ENCODE results near the gene SPRYD4.

SPRYD4 gene

DNA sequence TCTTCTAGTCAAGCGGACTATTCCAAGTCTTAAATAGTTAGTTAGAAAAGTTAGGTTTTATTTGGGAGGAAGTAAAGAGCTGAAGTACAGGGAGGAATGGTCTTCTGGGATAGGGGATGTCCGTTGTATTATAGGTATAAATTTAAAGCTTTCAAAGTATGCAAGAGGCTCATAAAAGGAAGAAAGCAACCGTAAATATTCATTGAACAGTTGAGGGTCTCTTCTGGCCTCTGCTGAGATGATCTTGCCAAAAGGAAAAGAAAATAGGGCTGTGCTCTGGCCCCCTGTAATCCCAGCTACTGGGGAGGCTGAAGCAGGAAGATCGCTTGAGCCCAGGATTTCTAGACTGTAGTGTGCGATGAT is 18.8 kb upstream of the SPRYD4 start:
- Histone ChIP-seq H3K79me2 (ENCODE audit: control insufficient read depth, insufficient read depth, low read length, unreplicated experiment) (peaks cover 14% of the 10 kb centered on the region), H3K4me3 (ENCODE audit: low read depth, low read length) (peak overlapping the region; percentile 83), H3K4me1 (ENCODE audit: control insufficient read depth, insufficient read depth, low read length, unreplicated experiment) (no peaks in the 10 kb centered on the region), H3K27me3 (ENCODE audit: insufficient read depth, low read length) (no peaks in the 10 kb centered on the region), H3K36me3 (ENCODE audit: insufficient read depth, low read length) (no peaks in the 10 kb centered on the region), H2AFZ (ENCODE audit: low read length, unreplicated experiment) (peak overlapping the region; percentile 89), H3K27ac (ENCODE audit: low read depth, low read length) (peak overlapping the region; percentile 88)

GRCh38 chr12:56450241-56450640 is 18.1 kb upstream of the SPRYD4 start:
- Histone ChIP-seq H3K79me2 (ENCODE audit: control insufficient read depth, insufficient read depth, low read length, unreplicated experiment) (peaks cover 11% of the 10 kb centered on the region), H2AFZ (ENCODE audit: low read length, unreplicated experiment) (peak overlapping the region; percentile 4), H3K4me3 (ENCODE audit: low read depth, low read length) (no peak overlapping the region), H3K27ac (ENCODE audit: low read depth, low read length) (no peak overlapping the region), H3K4me1 (ENCODE audit: control insufficient read depth, insufficient read depth, low read length, unreplicated experiment) (no peaks in the 10 kb centered on the region), H3K36me3 (ENCODE audit: insufficient read depth, low read length) (no peaks in the 10 kb centered on the region), H3K27me3 (ENCODE audit: insufficient read depth, low read length) (no peaks in the 10 kb centered on the region)

DNA sequence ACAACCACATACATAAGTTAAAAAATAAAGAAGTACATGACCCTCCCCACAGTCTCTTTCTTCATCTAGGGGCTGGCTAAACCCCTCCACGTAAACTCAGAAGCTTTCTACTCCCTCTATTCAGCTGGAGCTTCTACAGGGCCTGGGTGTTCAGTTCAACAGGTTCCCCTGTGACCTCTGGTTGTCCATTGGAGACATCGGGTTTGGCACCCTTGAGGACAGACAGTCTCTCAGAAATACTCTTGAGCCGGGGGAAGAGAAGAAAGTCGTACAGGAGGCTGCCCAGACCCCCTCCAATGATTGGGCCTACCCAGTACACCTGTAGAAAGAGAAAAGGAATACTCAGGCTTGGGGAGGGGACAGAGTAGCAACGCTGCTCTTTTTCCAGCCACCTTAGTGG is 17.2 kb upstream of the SPRYD4 start:
- no peaks in the 10 kb centered on the region for H3K36me3 ChIP-seq (ENCODE audit: insufficient read depth, low read length)
- H3K4me1 ChIP-seq (ENCODE audit: control insufficient read depth, insufficient read depth, low read length, unreplicated experiment): no peaks in the 10 kb centered on the region
- H2AFZ ChIP-seq (ENCODE audit: low read length, unreplicated experiment): no peak overlapping the region
- H3K27me3 ChIP-seq (ENCODE audit: insufficient read depth, low read length): no peaks in the 10 kb centered on the region
- H3K4me3 ChIP-seq (ENCODE audit: low read depth, low read length): no peak overlapping the region
- H3K79me2 ChIP-seq (ENCODE audit: control insufficient read depth, insufficient read depth, low read length, unreplicated experiment): peaks cover 11% of the 10 kb centered on the region
- no peak overlapping the region for H3K27ac ChIP-seq (ENCODE audit: low read depth, low read length)

DNA sequence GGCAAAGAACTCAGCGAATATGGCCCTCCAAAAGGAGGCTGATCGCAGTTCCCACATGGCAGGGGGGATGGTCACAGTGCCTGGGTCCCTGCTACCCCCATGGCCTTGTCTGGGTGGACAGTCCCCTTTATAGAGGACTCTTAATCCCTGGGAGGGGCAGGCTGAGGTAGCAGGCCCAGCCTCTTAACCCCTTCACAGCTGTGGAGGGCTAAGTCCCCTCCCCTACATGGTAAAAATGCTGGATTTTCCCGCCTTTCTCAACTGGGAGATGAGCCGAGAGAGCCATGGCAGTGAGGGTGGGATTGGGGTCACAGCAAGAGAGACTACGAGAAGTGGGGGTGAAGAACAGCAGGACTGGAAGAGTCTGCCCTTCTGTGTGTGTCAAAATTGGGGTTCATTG is 13.8 kb upstream of the SPRYD4 start, which contains the start of gene MIP:
MIP (minus strand) TSS at position 101 of the 400 bp plus-strand sequence; CDS start at position 57, 44 bp downstream.
- Histone ChIP-seq H3K36me3 (ENCODE audit: insufficient read depth, low read length) (no peaks in the 10 kb centered on the region), H2AFZ (ENCODE audit: low read length, unreplicated experiment) (no peak within 1 kb of the TSS)

DNA sequence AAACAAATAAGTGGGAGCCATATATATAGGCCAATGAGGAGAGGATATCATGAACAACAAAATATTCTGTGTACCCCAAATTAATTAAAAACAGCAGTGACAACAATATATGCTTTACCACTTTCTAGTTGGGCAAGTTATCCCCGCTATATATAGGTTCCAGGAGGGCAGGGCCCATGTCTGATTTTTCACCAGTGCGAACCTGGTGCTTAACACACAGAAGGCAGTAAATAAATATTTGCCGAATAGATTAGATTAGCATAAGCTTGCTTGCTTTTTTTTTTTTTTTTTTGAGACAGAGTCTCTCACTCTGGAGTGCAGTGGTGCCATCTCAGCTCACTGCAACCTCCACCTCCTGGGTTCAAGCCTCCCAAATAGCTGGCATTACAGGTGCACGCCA is 10.6 kb upstream of the SPRYD4 start:
- Histone ChIP-seq H3K36me3 (ENCODE audit: insufficient read depth, low read length) (no peaks in the 10 kb centered on the region), H3K4me3 (ENCODE audit: low read depth, low read length) (no peak overlapping the region), H2AFZ (ENCODE audit: low read length, unreplicated experiment) (no peak overlapping the region), H3K27me3 (ENCODE audit: insufficient read depth, low read length) (no peaks in the 10 kb centered on the region), H3K4me1 (ENCODE audit: control insufficient read depth, insufficient read depth, low read length, unreplicated experiment) (peaks cover 9% of the 10 kb centered on the region), H3K27ac (ENCODE audit: low read depth, low read length) (no peak overlapping the region), H3K79me2 (ENCODE audit: control insufficient read depth, insufficient read depth, low read length, unreplicated experiment) (no peaks in the 10 kb centered on the region)

More for the DNA sequence above, 13.8 kb upstream of the SPRYD4 start, which contains the start of gene MIP:
- no peak within 1 kb of the TSS for H3K27ac ChIP-seq (ENCODE audit: low read depth, low read length)
- no peaks in the 10 kb centered on the region for H3K27me3 ChIP-seq (ENCODE audit: insufficient read depth, low read length)
- no peaks in the 10 kb centered on the region for H3K4me1 ChIP-seq (ENCODE audit: control insufficient read depth, insufficient read depth, low read length, unreplicated experiment)
- H3K79me2 ChIP-seq (ENCODE audit: control insufficient read depth, insufficient read depth, low read length, unreplicated experiment): no peaks in the 10 kb centered on the region
- no peak within 1 kb of the TSS for H3K4me3 ChIP-seq (ENCODE audit: low read depth, low read length)

GRCh38 chr12:56461235-56462159 is 6.9 kb upstream of the SPRYD4 start:
- H3K27ac ChIP-seq (ENCODE audit: low read depth, low read length): peak overlapping the region; percentile 35; the same call in 1 of the 2 replicates
- no peaks in the 10 kb centered on the region for H3K27me3 ChIP-seq (ENCODE audit: insufficient read depth, low read length)
- H2AFZ ChIP-seq (ENCODE audit: low read length, unreplicated experiment): no peak overlapping the region
- H3K4me1 ChIP-seq (ENCODE audit: control insufficient read depth, insufficient read depth, low read length, unreplicated experiment): peaks cover 9% of the 10 kb centered on the region
- no peak overlapping the region for H3K4me3 ChIP-seq (ENCODE audit: low read depth, low read length)
- H3K79me2 ChIP-seq (ENCODE audit: control insufficient read depth, insufficient read depth, low read length, unreplicated experiment): no peaks in the 10 kb centered on the region
- H3K36me3 ChIP-seq (ENCODE audit: insufficient read depth, low read length): no peaks in the 10 kb centered on the region

DNA sequence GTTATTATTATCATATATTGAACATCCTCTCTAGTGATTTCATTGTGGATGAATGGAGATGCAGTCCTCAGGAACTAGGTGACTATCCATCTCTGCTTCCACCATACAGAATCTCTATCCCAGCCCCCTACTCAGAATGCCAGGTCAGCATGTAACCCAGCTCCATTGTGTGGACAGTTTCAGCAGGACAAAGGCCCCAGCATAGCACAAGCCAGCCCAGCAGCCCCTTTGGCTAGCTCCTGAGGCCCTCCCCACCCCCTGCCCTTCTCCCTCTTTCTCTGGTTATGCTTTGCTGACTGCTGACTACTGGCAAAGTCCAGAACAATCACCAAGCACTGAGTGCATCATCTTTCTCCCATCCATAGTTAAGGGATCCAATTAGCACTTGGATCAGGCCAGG is 5.8 kb upstream of the SPRYD4 start:
- no peak overlapping the region for H3K4me3 ChIP-seq (ENCODE audit: low read depth, low read length)
- no peaks in the 10 kb centered on the region for H3K27me3 ChIP-seq (ENCODE audit: insufficient read depth, low read length)

DNA sequence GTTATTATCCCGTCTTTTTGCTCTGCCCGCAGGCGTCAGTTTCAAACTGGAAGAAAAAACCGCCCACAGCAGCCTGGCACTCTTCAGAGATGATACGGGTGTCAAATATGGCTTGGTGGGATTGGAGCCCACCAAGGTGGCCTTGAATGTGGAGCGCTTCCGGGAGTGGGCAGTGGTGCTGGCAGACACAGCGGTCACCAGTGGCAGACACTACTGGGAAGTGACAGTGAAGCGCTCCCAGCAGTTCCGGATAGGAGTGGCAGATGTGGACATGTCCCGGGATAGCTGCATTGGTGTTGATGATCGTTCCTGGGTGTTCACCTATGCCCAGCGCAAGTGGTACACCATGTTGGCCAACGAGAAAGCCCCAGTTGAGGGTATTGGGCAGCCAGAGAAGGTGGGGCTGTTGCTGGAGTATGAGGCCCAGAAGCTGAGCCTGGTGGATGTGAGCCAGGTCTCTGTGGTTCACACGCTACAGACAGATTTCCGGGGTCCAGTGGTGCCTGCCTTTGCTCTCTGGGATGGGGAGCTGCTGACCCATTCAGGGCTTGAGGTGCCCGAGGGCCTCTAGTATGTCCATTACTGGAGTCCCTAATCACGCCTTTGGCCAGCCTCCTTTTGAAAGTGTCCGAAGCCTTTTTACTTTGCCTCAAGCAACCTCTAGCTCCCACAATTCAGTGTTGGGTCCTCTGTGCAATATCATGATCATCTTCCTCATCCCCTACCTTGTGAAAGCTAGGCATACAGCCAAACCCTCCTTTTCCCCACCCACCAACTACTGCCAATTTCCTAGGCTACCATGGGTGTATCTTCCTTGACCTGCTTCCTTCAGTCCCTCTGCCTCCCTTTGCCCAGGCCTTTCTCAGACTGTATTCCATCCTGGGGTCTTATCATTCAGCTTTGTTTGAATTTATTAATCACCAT is 891 bp downstream of the SPRYD4 start:
- Histone ChIP-seq H3K36me3 (ENCODE audit: insufficient read depth, low read length) (0 out of 2 replicates have a peak, but pooled peaks cover 3% of the 10 kb centered on the region), H3K79me2 (ENCODE audit: control insufficient read depth, insufficient read depth, low read length, unreplicated experiment) (peaks cover 25% of the 10 kb centered on the region), H2AFZ (ENCODE audit: low read length, unreplicated experiment) (peak overlapping the region; percentile 88), H3K4me1 (ENCODE audit: control insufficient read depth, insufficient read depth, low read length, unreplicated experiment) (peaks cover 11% of the 10 kb centered on the region), H3K27ac (ENCODE audit: low read depth, low read length) (peak overlapping the region; percentile 83; the same call in 1 of the 2 replicates), H3K4me3 (ENCODE audit: low read depth, low read length) (peak overlapping the region; percentile 85), H3K27me3 (ENCODE audit: insufficient read depth, low read length) (no peaks in the 10 kb centered on the region)

More for the DNA sequence above, 5.8 kb upstream of the SPRYD4 start:
- Histone ChIP-seq H3K27ac (ENCODE audit: low read depth, low read length) (no peak overlapping the region), H3K36me3 (ENCODE audit: insufficient read depth, low read length) (no peaks in the 10 kb centered on the region), H3K4me1 (ENCODE audit: control insufficient read depth, insufficient read depth, low read length, unreplicated experiment) (peaks cover 9% of the 10 kb centered on the region), H3K79me2 (ENCODE audit: control insufficient read depth, insufficient read depth, low read length, unreplicated experiment) (no peaks in the 10 kb centered on the region), H2AFZ (ENCODE audit: low read length, unreplicated experiment) (no peak overlapping the region)

DNA sequence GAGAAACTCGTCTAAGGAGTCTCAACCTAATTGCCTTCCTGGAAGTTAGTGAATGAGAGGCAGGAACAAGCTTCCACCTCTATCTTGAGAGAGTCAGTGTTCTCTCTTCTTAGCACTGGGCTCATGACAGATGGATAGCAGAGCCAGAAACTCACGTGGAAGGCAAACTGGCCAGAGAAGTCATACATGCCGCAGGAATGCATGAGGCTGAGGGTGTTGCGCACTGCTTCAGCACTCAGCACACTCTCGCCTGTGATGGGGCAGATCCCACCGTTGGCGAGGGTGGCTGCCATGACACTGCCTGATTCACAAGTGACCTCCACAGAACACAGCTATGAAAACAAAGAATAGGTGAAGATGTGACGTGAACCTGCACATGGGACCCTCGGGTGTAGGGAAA is 6.0 kb downstream of the SPRYD4 start:
- peaks cover 7% of the 10 kb centered on the region for H3K4me1 ChIP-seq (ENCODE audit: control insufficient read depth, insufficient read depth, low read length, unreplicated experiment)
- H3K27me3 ChIP-seq (ENCODE audit: insufficient read depth, low read length): no peaks in the 10 kb centered on the region
- no peak overlapping the region for H2AFZ ChIP-seq (ENCODE audit: low read length, unreplicated experiment)
- 0 out of 2 replicates have a peak, but pooled peaks cover 3% of the 10 kb centered on the region for H3K36me3 ChIP-seq (ENCODE audit: insufficient read depth, low read length)
- no peak overlapping the region for H3K4me3 ChIP-seq (ENCODE audit: low read depth, low read length)
- no peak overlapping the region for H3K27ac ChIP-seq (ENCODE audit: low read depth, low read length)
- peaks cover 16% of the 10 kb centered on the region for H3K79me2 ChIP-seq (ENCODE audit: control insufficient read depth, insufficient read depth, low read length, unreplicated experiment)

DNA sequence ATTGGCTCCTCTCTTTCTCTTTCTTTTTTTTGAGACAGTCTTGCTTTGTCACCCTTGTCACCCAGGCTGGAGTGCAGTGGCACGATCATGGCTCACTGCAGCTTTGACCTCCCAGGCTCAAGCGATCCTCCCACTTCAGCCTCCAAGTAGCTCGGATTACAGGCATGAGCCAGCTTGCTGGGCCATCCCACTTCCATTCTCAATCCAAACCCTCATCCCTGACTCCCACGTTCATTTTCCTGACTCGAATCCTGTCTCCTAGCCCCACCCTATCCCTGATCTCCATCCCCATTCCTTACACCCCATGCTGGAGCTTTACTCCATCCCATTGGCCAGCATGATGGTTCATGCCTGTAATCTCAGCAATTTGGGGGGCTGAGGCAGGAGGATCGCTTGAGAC is 7.8 kb downstream of the SPRYD4 start:
- Histone ChIP-seq H3K27me3 (ENCODE audit: insufficient read depth, low read length) (no peaks in the 10 kb centered on the region), H3K4me1 (ENCODE audit: control insufficient read depth, insufficient read depth, low read length, unreplicated experiment) (no peaks in the 10 kb centered on the region)

More for the DNA sequence above, 7.8 kb downstream of the SPRYD4 start:
- Histone ChIP-seq H3K36me3 (ENCODE audit: insufficient read depth, low read length) (0 out of 2 replicates have a peak, but pooled peaks cover 3% of the 10 kb centered on the region), H3K79me2 (ENCODE audit: control insufficient read depth, insufficient read depth, low read length, unreplicated experiment) (peaks cover 3% of the 10 kb centered on the region), H3K4me3 (ENCODE audit: low read depth, low read length) (no peak overlapping the region), H2AFZ (ENCODE audit: low read length, unreplicated experiment) (no peak overlapping the region), H3K27ac (ENCODE audit: low read depth, low read length) (no peak overlapping the region)

Measured in ACC112 (cell line).